ENCODE measurements around the gene EMILIN1. TPM values are rescaled to one million over a fixed set of nuclear protein-coding genes. Genes with fewer than 3 reads are reported as not detected.

EMILIN1 gene
- total and polyA plus RNA-seq, 2 experiments from 2014 or later: 3.2 to 15.4 TPM

DNA sequence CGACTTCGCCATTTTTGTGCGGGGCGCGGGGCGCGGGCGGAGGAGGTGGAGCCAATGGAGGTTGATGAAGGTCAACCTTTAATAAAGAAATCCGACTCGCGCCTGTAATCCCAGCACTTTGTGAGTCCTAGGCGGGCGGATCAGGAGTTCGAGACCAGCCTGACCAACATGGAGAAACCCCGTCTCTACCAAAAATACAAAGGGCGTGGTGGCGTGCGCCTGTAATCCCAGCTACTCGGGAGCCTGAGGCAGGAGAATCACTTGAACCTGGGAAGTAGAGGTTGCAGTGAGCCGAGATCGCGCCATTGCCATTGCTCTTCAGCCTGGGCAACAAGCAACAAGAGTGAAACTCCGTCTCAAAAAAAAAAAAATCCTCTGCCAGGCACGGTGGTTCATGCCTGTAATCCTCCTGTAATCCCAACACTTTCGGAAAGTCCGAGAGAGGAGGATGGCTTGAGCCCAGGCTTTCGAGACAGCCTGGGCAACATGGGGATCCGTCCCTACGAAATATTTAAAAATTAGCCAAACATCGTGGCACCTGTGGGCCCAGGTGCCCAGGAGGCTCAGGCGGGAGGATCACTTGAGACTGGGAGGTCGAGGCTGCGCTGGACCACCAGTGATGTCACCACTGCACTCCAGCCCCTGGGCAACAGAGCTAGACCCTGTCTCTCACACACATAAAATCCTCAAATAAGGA lies 56.5 kb downstream of the EMILIN1 start:
- TF ChIP-seq, protein P1, sequence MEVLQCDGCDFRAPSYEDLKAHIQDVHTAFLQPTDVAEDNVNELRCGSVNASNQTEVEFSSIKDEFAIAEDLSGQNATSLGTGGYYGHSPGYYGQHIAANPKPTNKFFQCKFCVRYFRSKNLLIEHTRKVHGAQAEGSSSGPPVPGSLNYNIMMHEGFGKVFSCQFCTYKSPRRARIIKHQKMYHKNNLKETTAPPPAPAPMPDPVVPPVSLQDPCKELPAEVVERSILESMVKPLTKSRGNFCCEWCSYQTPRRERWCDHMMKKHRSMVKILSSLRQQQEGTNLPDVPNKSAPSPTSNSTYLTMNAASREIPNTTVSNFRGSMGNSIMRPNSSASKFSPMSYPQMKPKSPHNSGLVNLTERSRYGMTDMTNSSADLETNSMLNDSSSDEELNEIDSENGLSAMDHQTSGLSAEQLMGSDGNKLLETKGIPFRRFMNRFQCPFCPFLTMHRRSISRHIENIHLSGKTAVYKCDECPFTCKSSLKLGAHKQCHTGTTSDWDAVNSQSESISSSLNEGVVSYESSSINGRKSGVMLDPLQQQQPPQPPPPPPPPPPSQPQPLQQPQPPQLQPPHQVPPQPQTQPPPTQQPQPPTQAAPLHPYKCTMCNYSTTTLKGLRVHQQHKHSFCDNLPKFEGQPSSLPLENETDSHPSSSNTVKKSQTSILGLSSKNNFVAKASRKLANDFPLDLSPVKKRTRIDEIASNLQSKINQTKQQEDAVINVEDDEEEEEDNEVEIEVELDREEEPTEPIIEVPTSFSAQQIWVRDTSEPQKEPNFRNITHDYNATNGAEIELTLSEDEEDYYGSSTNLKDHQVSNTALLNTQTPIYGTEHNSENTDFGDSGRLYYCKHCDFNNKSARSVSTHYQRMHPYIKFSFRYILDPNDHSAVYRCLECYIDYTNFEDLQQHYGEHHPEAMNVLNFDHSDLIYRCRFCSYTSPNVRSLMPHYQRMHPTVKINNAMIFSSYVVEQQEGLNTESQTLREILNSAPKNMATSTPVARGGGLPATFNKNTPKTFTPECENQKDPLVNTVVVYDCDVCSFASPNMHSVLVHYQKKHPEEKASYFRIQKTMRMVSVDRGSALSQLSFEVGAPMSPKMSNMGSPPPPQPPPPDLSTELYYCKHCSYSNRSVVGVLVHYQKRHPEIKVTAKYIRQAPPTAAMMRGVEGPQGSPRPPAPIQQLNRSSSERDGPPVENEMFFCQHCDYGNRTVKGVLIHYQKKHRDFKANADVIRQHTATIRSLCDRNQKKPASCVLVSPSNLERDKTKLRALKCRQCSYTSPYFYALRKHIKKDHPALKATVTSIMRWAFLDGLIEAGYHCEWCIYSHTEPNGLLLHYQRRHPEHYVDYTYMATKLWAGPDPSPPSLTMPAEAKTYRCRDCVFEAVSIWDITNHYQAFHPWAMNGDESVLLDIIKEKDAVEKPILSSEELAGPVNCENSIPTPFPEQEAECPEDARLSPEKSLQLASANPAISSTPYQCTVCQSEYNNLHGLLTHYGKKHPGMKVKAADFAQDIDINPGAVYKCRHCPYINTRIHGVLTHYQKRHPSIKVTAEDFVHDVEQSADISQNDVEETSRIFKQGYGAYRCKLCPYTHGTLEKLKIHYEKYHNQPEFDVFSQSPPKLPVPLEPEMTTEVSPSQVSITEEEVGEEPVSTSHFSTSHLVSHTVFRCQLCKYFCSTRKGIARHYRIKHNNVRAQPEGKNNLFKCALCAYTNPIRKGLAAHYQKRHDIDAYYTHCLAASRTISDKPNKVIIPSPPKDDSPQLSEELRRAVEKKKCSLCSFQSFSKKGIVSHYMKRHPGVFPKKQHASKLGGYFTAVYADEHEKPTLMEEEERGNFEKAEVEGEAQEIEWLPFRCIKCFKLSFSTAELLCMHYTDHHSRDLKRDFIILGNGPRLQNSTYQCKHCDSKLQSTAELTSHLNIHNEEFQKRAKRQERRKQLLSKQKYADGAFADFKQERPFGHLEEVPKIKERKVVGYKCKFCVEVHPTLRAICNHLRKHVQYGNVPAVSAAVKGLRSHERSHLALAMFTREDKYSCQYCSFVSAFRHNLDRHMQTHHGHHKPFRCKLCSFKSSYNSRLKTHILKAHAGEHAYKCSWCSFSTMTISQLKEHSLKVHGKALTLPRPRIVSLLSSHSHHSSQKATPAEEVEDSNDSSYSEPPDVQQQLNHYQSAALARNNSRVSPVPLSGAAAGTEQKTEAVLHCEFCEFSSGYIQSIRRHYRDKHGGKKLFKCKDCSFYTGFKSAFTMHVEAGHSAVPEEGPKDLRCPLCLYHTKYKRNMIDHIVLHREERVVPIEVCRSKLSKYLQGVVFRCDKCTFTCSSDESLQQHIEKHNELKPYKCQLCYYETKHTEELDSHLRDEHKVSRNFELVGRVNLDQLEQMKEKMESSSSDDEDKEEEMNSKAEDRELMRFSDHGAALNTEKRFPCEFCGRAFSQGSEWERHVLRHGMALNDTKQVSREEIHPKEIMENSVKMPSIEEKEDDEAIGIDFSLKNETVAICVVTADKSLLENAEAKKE (CRISPR knock-in tag; IDR thresholded peaks at IDR 0.05): no peak
- no peak for TF ChIP-seq CREB1 (CRISPR knock-in tag; IDR thresholded peaks at IDR 0.05; ENCODE audit: low read depth)
- TF ChIP-seq REST (IDR thresholded peaks at IDR 0.05; ENCODE audit: unreplicated experiment): no peak
- TF ChIP-seq JUNB (IDR thresholded peaks at IDR 0.05; ENCODE audit: unreplicated experiment): no peak
- TF ChIP-seq ZNF331 (CRISPR knock-in tag; IDR thresholded peaks at IDR 0.05; ENCODE audit: low read depth): no peak
- TF ChIP-seq ZNF114 (CRISPR knock-in tag; IDR thresholded peaks at IDR 0.05): no peak
- TF ChIP-seq EZH2 (IDR thresholded peaks at IDR 0.05; ENCODE audit: low read depth, unreplicated experiment): no peak
- peak overlapping the region; percentile 58; the same call in 1 of the 2 replicates for H3K4me2 ChIP-seq
- peak overlapping the region; percentile 92 for H3K27ac Mint-ChIP-seq

More for the DNA sequence above, 56.5 kb downstream of the EMILIN1 start:
- Histone ChIP-seq H3K4me1 (ENCODE audit: insufficient read depth) (peaks cover 6% of the 10 kb centered on the region; the same call in 1 of the 2 replicates), H4K20me1 (replicated peaks; ENCODE audit: insufficient read depth) (peaks cover 10% of the 10 kb centered on the region; the same call in 1 of the 2 replicates), H3K36me3 (ENCODE audit: insufficient read depth) (no peaks in the 10 kb centered on the region), H3K4me3 (peak overlapping the region; percentile 99; the same call in 1 of the 2 replicates), H3K27me3 (ENCODE audit: insufficient read depth) (no peaks in the 10 kb centered on the region), H3K9me2 (ENCODE audit: insufficient read depth) (no peaks in the 10 kb centered on the region), H3K27ac (ENCODE audit: low read depth) (no peak overlapping the region), H2AFZ (peak overlapping the region; percentile 97), H3K79me2 (replicated peaks; ENCODE audit: insufficient read depth) (peaks cover 11% of the 10 kb centered on the region), H3F3A (replicated peaks; ENCODE audit: low read depth) (no peaks in the 10 kb centered on the region; the same call in 1 of the 2 replicates)
- Mint-ChIP-seq H3K27me3 (ENCODE audit: insufficient read depth, low read depth, poor library complexity) (peaks cover 8% of the 10 kb centered on the region), H3K9me3 (no peaks in the 10 kb centered on the region), H3K4me1 (peaks cover 10% of the 10 kb centered on the region; the same call in 2 of the 3 replicates), H3K36me3 (ENCODE audit: low read depth) (peaks cover 26% of the 10 kb centered on the region; the same call in 2 of the 3 replicates), H3K4me3 (peak overlapping the region; percentile 89)
- ATAC-seq (no peak), DNase-seq (ENCODE audit: low spot score) (no peak)

Measured in GM23338 (cell line).